Hepatocyte (in vitro differentiated cells): ENCODE data around the gene MEAK7.

Source experiments
- CTCF ChIP-seq: fragments of 200-600 bp; sonication (generic); IDR thresholded peaks from 2 replicates; pipeline ENCODE4 v1.5.1; 2016; ENCODE audit warnings: antibody characterized with exemption, mild to moderate bottlenecking; ENCODE audit not compliant: poor library complexity
- EZH2 ChIP-seq: fragments of 200-600 bp; sonication (generic); IDR thresholded peaks from 2 replicates; pipeline ENCODE4 v1.6.1; 2016; ENCODE audit warnings: antibody characterized with exemption, mild to moderate bottlenecking, borderline replicate concordance

DNA sequence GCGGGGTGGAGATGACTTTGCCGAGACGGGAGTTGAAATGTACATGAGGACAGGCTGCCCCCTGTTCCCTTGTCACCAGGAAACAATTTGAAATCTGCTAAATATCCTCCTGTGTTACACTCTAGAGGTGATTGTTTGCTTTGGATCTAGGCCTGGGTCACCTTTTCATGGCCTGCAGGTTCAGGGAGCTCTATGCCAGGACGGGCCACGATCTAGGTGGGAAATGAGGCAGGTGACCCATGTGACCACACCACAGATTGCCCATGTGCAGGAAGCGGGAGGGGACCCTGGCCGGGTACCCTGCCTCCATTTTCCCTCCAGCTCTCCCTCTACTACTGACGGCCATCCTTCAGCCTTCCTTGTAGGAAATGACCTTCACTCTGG is 43.4 kb downstream of the MEAK7 start:
- TF ChIP-seq CTCF (no peak), EZH2 (no peak)
